ENCODE measurements around the gene CYP19A1. TPM values are rescaled to one million over a fixed set of nuclear protein-coding genes. Genes with fewer than 3 reads are reported as not detected.

Gene CYP19A1
- total RNA-seq (2021; fragmentation: NEBNext Ultra II Directional; extraction: Animal tissue kit (Norgen Biotek cat#: 25700)) = under 1 TPM in 1 of 6 experiments, not detected in 5; 0.57 TPM
- long read RNA-seq = 0 reads

- Mint-ChIP-seq H3K27me3 (ENCODE audit: insufficient read depth) (peaks cover 22% of the 10 kb centered on the region), H3K4me1 (ENCODE audit: low read depth) (peaks cover 6% of the 10 kb centered on the region; the same call in 1 of the 2 replicates), H3K4me3 (no peak within 1 kb of the TSS), H3K27ac (no peak within 1 kb of the TSS), H3K36me3 (ENCODE audit: low read depth) (no peaks in the 10 kb centered on the region), H3K9me3 (no peaks in the 10 kb centered on the region)
- DNase-seq = no peak
- TF ChIP-seq CTCF (IDR thresholded peaks at IDR 0.05) = no peak
These were observed at the start of gene CYP19A1 for GRCh38 chr15:51338496-51338895. TSS of gene CYP19A1 (minus strand) at chr15:51338596. CDS start at chr15:51242912, 95,684 bp downstream.

GRCh38 chr15:51387699-51388041, 49.3 kb upstream of the CYP19A1 start:
- Mint-ChIP-seq H3K36me3 (ENCODE audit: low read depth) (no peaks in the 10 kb centered on the region), H3K27me3 (ENCODE audit: insufficient read depth) (peaks cover 30% of the 10 kb centered on the region), H3K4me1 (ENCODE audit: low read depth) (no peaks in the 10 kb centered on the region), H3K27ac (no peak overlapping the region), H3K9me3 (no peaks in the 10 kb centered on the region), H3K4me3 (no peak overlapping the region)
- no peak for DNase-seq
- TF ChIP-seq CTCF (IDR thresholded peaks at IDR 0.05) = no peak

GRCh38 chr15:51386960-51387698, 48.7 kb upstream of the CYP19A1 start:
- Mint-ChIP-seq H3K4me3 (no peak overlapping the region), H3K4me1 (ENCODE audit: low read depth) (no peaks in the 10 kb centered on the region), H3K27me3 (ENCODE audit: insufficient read depth) (peaks cover 30% of the 10 kb centered on the region), H3K36me3 (ENCODE audit: low read depth) (no peaks in the 10 kb centered on the region), H3K9me3 (no peaks in the 10 kb centered on the region), H3K27ac (no peak overlapping the region)
- no peak for TF ChIP-seq CTCF (IDR thresholded peaks at IDR 0.05)
- no peak for DNase-seq

- H3K36me3 Mint-ChIP-seq (ENCODE audit: low read depth) = no peaks in the 10 kb centered on the region
- H3K27me3 Mint-ChIP-seq (ENCODE audit: insufficient read depth) = peaks cover 32% of the 10 kb centered on the region
- H3K4me1 Mint-ChIP-seq (ENCODE audit: low read depth) = peaks cover 3% of the 10 kb centered on the region; the same call in 1 of the 2 replicates
- no peaks in the 10 kb centered on the region for H3K9me3 Mint-ChIP-seq
- DNase-seq = no peak
- no peak for TF ChIP-seq CTCF (IDR thresholded peaks at IDR 0.05)
- H3K4me3 Mint-ChIP-seq = no peak overlapping the region
- no peak overlapping the region for H3K27ac Mint-ChIP-seq
These were observed 48.1 kb upstream of the CYP19A1 start for GRCh38 chr15:51386486-51386885.

GRCh38 chr15:51386029-51386428, 47.6 kb upstream of the CYP19A1 start:
- peaks cover 29% of the 10 kb centered on the region for H3K27me3 Mint-ChIP-seq (ENCODE audit: insufficient read depth)
- no peak overlapping the region for H3K4me3 Mint-ChIP-seq
- no peaks in the 10 kb centered on the region for H3K36me3 Mint-ChIP-seq (ENCODE audit: low read depth)
- no peaks in the 10 kb centered on the region for H3K9me3 Mint-ChIP-seq
- no peak for DNase-seq
- H3K4me1 Mint-ChIP-seq (ENCODE audit: low read depth) = peaks cover 7% of the 10 kb centered on the region; the same call in 1 of the 2 replicates
- H3K27ac Mint-ChIP-seq = no peak overlapping the region
- TF ChIP-seq CTCF (IDR thresholded peaks at IDR 0.05) = no peak
